Body of pancreas (tissue), 4 donors: ENCODE data around the gene RNF6.

Experiments used
- CTCF ChIP-seq, 7 experiments: fragments of 450-650 bp in 4 of 7; fragments of 200-600 bp in 3 of 7; sonication (generic) in 3 of 7; IDR thresholded peaks; one replicate each; pipeline ENCODE4 v1.5.1; 2016 to 2019; ENCODE audit warnings: antibody characterized with exemption in 7 of 7
- POLR2A ChIP-seq, 3 donors: fragments of 450-650 bp; IDR thresholded peaks; one replicate each; pipeline ENCODE4 v1.6.1; 2016; ENCODE audit warnings: antibody characterized with exemption in 3 of 3, mild to moderate bottlenecking in 2 of 3

GRCh38 chr13:26255691-26256277 lies 33.7 kb upstream of the RNF6 start:
- TF ChIP-seq CTCF (IDR thresholded peaks at IDR 0.05) (peak in 5 of 7 experiments; percentile 11 to 32 (median 30)), POLR2A (IDR thresholded peaks at IDR 0.05) (no peak)
